Measurements from ENCODE around the gene HS1BP3. TPM values are rescaled to one million over a fixed set of nuclear protein-coding genes. Genes with fewer than 3 reads are reported as not detected.

Gene HS1BP3
- total RNA-seq, 1 donor from 2014 or later, result 14.4 TPM

- TF ChIP-seq CTCF (conservative IDR thresholded peaks at IDR 0.05; ENCODE audit: low read depth, low read length), result no peak
- H3K4me3 ChIP-seq (ENCODE audit: low read depth, low read length), result no peak overlapping the region
- no peak for DNase-seq (ENCODE audit: low read depth)
Observed at GRCh38 chr2:20648206-20648605, 2.7 kb downstream of the HS1BP3 start.

- no peak for DNase-seq (ENCODE audit: low read depth)
- H3K4me3 ChIP-seq (ENCODE audit: low read depth, low read length), result no peak overlapping the region
- TF ChIP-seq CTCF (conservative IDR thresholded peaks at IDR 0.05; ENCODE audit: low read depth, low read length), result no peak
Observed at GRCh38 chr2:20647738-20648137, 3.2 kb downstream of the HS1BP3 start.

- no peak for TF ChIP-seq CTCF (conservative IDR thresholded peaks at IDR 0.05; ENCODE audit: low read depth, low read length)
- no peak for DNase-seq (ENCODE audit: low read depth)
- H3K4me3 ChIP-seq (ENCODE audit: low read depth, low read length), result no peak overlapping the region
Observed at GRCh38 chr2:20647211-20647610, 3.7 kb downstream of the HS1BP3 start.

GRCh38 chr2:20646446-20646845 is 4.5 kb downstream of the HS1BP3 start:
- TF ChIP-seq CTCF (conservative IDR thresholded peaks at IDR 0.05; ENCODE audit: low read depth, low read length), result no peak
- no peak overlapping the region for H3K4me3 ChIP-seq (ENCODE audit: low read depth, low read length)
- DNase-seq (ENCODE audit: low read depth), result no peak

GRCh38 chr2:20645761-20646160 is 5.1 kb downstream of the HS1BP3 start:
- H3K4me3 ChIP-seq (ENCODE audit: low read depth, low read length), result no peak overlapping the region
- no peak for DNase-seq (ENCODE audit: low read depth)
- no peak for TF ChIP-seq CTCF (conservative IDR thresholded peaks at IDR 0.05; ENCODE audit: low read depth, low read length)

- H3K4me3 ChIP-seq (ENCODE audit: low read depth, low read length), result no peak overlapping the region
- TF ChIP-seq CTCF (conservative IDR thresholded peaks at IDR 0.05; ENCODE audit: low read depth, low read length), result no peak
- no peak for DNase-seq (ENCODE audit: low read depth)
Observed at GRCh38 chr2:20645301-20645701, 5.6 kb downstream of the HS1BP3 start.

- no peak for DNase-seq (ENCODE audit: low read depth)
- H3K4me3 ChIP-seq (ENCODE audit: low read depth, low read length), result no peak overlapping the region
- TF ChIP-seq CTCF (conservative IDR thresholded peaks at IDR 0.05; ENCODE audit: low read depth, low read length), result no peak
Observed at GRCh38 chr2:20643826-20644225, 7.1 kb downstream of the HS1BP3 start.
